Stimulated activated naive CD8-positive, alpha-beta T cell treated with anti-CD3 and anti-CD28 coated beads, Interleukin-15, amount 100 ng/mL, for 72 hours (primary cell): ENCODE results near the gene YWHAE.
A peak's percentile ranks its signal among the peaks of the same experiment; 100 is the strongest.
"Not testable (repeated sequence)": the region's sequence is repeated elsewhere in the genome, so short reads cannot be mapped to it uniquely, and the experiment has no call there.

Source experiments
- ATAC-seq: fragments of 150-1000 bp; cut with Tn5 transposase; 2 replicates; pipeline ENCODE4 v1.10.0; 2021; ENCODE audit warnings: mild to moderate bottlenecking, moderate library complexity
- DNase-seq, 2 donors: peaks; one replicate each; pipeline ENCODE4 v3.0.0; 2021 to 2022
- H3K27ac Mint-ChIP-seq, 2 donors: one replicate each; pipeline ENCODE4 v1.8.0; 2022; ENCODE audit warnings: mild to moderate bottlenecking in 2 of 2, mixed read lengths in 2 of 2, moderate library complexity in 2 of 2
- H3K27me3 Mint-ChIP-seq: one replicate; pipeline ENCODE4 v1.8.0; 2022; ENCODE audit warnings: mixed read lengths
- H3K4me1 Mint-ChIP-seq: one replicate; pipeline ENCODE4 v1.8.0; 2022; ENCODE audit warnings: mild to moderate bottlenecking, mixed read lengths
- H3K4me3 Mint-ChIP-seq, 2 donors: one replicate each; pipeline ENCODE4 v1.8.0; 2022; ENCODE audit warnings: mild to moderate bottlenecking in 2 of 2, mixed read lengths in 2 of 2, moderate library complexity in 1 of 2
- H3K9me3 Mint-ChIP-seq, 2 donors: one replicate each; pipeline ENCODE4 v1.8.0; 2022; ENCODE audit warnings: mixed read lengths in 2 of 2

Gene YWHAE

DNA sequence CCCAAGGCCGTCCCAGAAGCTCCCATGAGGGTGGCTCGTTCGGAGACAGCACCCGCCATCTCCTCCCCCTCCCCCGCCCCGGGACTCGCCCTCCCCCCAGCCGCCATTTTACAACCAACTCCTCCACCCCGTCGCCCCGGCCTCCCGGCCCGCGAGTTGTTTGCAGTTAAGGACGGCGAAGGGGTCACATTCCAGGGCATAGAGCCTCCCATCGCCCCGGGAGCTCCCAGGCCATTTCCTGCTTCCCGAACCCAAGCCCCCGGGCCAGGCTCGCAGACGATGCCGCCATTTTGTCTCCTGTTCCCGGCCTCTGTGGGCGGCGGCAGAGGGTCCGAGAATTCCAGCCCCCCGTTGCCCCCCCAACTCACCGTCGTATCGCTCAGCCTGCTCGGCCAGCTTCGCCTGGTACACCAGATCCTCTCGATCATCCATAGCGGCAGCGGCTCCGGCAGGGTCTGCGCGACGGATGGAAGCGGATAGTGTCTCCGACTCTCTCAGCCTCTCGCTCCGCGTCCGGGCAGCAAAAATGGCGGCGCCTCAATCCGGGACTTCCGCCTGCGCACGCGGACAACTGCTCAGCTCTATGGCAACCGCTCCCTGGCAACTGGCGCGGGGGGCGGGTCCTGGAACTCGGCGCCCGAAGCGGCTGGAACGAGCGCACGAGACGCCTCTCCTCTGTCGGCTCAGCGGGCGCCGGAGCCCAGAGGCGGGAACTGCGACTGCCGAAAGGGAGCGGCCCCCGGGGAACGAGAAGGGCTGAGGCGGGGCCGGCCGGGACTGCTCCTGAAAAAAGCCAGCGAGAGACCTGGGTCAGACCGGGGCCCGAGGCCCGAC, at the start of gene YWHAE:
Gene YWHAE, minus strand, starts transcription at position 544 of the 834 bp plus-strand sequence. Its CDS starts 112 bp downstream, at position 432.
- peak; percentile 93 to 97 for DNase-seq
- peak within 1 kb of the TSS; percentile 97 to 98 for H3K4me3 Mint-ChIP-seq
- ATAC-seq: peak; percentile 97
- H3K4me1 Mint-ChIP-seq: peaks cover 47% of the 10 kb centered on the region
- H3K27ac Mint-ChIP-seq: peak within 1 kb of the TSS; percentile 99 to 100
- H3K27me3 Mint-ChIP-seq: no peaks in the 10 kb centered on the region
- H3K9me3 Mint-ChIP-seq: no peaks in the 10 kb centered on the region

DNA sequence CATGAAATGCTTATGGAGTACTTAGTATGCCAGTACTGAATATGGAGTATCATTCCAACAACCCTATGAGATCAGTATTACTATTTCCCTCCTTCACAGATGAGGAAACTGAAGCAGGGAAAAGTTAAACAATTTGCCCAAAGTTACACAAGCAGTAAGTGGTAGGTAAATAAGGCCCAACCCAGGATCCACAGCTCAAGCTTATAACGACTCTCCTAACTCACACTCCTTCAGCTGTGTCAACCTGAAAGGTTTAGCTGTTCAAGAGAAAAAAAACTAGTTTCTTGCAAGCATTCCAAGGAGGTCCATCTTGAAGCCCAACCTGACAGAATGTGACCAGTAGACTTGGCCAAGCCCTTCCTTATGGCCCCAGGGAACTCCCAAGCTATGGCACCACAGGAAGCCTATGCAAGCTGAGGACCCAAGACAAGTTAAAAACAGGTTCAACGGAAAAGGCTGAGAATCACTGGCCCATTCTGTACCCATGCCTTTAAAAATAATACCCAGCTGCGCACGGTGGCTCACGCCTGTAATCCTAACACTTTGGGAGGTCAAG, 49.5 kb upstream of the YWHAE start:
- peaks cover 55% of the 10 kb centered on the region for H3K4me1 Mint-ChIP-seq
- DNase-seq (no peak), ATAC-seq (no peak)
- no peak overlapping the region for H3K27ac Mint-ChIP-seq
- H3K27me3 Mint-ChIP-seq: no peaks in the 10 kb centered on the region
- H3K4me3 Mint-ChIP-seq: no peak overlapping the region
- H3K9me3 Mint-ChIP-seq: no peaks in the 10 kb centered on the region

DNA sequence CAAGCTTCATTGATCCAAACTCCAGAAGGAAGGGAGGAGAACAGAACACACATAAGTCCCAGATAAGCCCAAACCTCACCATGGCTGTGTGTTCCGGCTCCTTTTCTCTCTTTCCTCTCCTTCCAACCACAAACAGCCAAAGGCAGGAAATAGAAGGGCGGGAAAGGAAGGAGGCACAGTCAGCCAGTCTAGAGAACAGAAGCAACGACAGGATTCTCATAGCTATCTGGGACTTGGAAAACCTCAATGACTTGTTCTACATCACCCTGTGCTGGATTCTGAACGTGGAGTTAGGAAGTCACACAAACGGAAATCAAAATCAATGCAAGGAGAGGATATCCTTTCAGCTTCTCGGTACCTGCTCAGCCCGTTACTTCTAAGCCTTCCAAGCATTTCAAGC, 47.0 kb upstream of the YWHAE start:
- peak overlapping the region in 1 of 2 donors; percentile 54 for H3K27ac Mint-ChIP-seq
- DNase-seq (no peak), ATAC-seq (no peak)
- no peak overlapping the region for H3K4me3 Mint-ChIP-seq
- H3K4me1 Mint-ChIP-seq: peaks cover 30% of the 10 kb centered on the region
- H3K9me3 Mint-ChIP-seq: no peaks in the 10 kb centered on the region
- no peaks in the 10 kb centered on the region for H3K27me3 Mint-ChIP-seq

GRCh38 chr17:1446201-1446600, 46.2 kb upstream of the YWHAE start:
- Mint-ChIP-seq H3K4me3 (no peak overlapping the region), H3K27ac (no peak overlapping the region), H3K9me3 (no peaks in the 10 kb centered on the region), H3K4me1 (peaks cover 30% of the 10 kb centered on the region), H3K27me3 (no peaks in the 10 kb centered on the region)
- DNase-seq (no peak), ATAC-seq (no peak)

DNA sequence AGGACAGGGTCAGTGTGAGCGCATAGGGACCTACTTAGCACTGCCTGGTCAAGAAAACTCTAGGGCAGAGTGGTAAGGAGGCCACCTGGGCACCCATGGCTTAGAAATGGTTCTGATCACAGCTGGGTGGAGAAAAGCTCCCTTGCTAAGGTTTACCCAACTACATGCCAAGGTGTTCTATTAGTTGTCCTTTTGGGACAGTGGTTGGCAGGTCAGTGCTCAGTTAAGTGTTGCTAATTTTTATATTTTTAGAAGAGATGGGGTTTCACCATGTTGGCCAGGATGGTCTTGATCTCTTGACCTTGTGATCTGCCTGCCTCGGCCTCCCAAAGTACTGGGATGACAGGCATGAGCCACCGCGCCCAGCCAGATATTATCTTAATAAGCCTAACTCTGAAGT, 45.7 kb upstream of the YWHAE start:
- H3K4me1 Mint-ChIP-seq: peaks cover 30% of the 10 kb centered on the region
- not testable (repeated sequence) for H3K27me3 Mint-ChIP-seq, H3K9me3 Mint-ChIP-seq, ATAC-seq, H3K4me3 Mint-ChIP-seq, DNase-seq
- H3K27ac Mint-ChIP-seq: peak overlapping the region in 1 of 2 donors; percentile 34

- not testable (repeated sequence) for H3K27me3 Mint-ChIP-seq, H3K4me3 Mint-ChIP-seq, H3K9me3 Mint-ChIP-seq, DNase-seq, H3K27ac Mint-ChIP-seq, ATAC-seq
- peaks cover 20% of the 10 kb centered on the region for H3K4me1 Mint-ChIP-seq
Measured at GRCh38 chr17:1442721-1443120, 42.7 kb upstream of the YWHAE start.

DNA sequence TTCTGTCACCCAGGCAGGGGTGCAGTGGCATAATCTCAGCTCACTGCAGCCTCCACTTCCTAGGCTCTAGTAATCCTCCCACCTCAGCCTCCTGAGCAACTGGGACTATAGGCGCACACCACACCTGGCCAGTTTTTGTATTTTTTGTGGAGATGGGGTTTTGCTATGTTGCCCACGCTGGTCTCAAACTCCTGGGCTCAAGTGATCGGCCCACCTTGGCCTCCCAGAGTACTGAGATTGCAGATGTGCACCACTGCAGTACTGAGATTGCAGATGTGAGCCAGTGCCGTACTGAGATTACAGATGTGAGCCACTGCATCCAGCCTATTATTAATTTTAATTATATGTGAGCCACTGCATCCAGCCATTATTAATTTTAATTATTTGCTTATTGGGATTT, 42.2 kb upstream of the YWHAE start:
- H3K27me3 Mint-ChIP-seq: no peaks in the 10 kb centered on the region
- DNase-seq (no peak), ATAC-seq (no peak)
- H3K4me1 Mint-ChIP-seq: peaks cover 15% of the 10 kb centered on the region
- no peak overlapping the region for H3K27ac Mint-ChIP-seq
- no peak overlapping the region for H3K4me3 Mint-ChIP-seq
- H3K9me3 Mint-ChIP-seq: no peaks in the 10 kb centered on the region

DNA sequence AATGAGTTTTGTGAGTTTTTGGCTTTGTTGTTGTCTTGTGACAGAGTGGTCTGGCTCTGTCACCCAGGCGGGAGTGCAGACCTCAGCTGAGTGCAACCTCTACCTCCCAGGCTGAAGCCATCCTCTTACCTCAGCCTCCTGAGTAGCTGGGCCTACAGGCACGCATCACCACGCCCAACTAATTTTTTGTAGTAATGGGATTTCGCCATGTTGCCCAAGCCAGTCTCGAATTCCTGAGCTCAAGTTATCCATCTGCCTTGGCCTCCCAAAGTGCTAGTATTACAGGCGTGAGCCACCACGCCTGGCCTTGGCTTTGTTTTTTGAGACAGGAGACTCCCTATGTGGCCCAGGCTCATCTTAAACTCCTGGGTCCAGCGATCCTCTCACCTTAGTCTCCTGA, 40.9 kb upstream of the YWHAE start:
- no peak for DNase-seq
- H3K27ac Mint-ChIP-seq: no peak overlapping the region
- H3K27me3 Mint-ChIP-seq: no peaks in the 10 kb centered on the region
- H3K4me1 Mint-ChIP-seq: peaks cover 16% of the 10 kb centered on the region
- no peaks in the 10 kb centered on the region for H3K9me3 Mint-ChIP-seq
- no peak overlapping the region for H3K4me3 Mint-ChIP-seq
- ATAC-seq: no peak

- Mint-ChIP-seq H3K9me3 (no peaks in the 10 kb centered on the region), H3K27me3 (no peaks in the 10 kb centered on the region), H3K4me3 (no peak overlapping the region), H3K4me1 (peaks cover 15% of the 10 kb centered on the region), H3K27ac (peak overlapping the region in 1 of 2 donors; percentile 19)
- DNase-seq (no peak), ATAC-seq (no peak)
Measured at GRCh38 chr17:1438593-1439083, 38.6 kb upstream of the YWHAE start.

GRCh38 chr17:1435326-1435725, 35.3 kb upstream of the YWHAE start:
- H3K4me3 Mint-ChIP-seq: no peak overlapping the region
- H3K9me3 Mint-ChIP-seq: no peaks in the 10 kb centered on the region
- peak overlapping the region; percentile 71 to 90 for H3K27ac Mint-ChIP-seq
- DNase-seq: no peak
- no peaks in the 10 kb centered on the region for H3K27me3 Mint-ChIP-seq
- H3K4me1 Mint-ChIP-seq: peaks cover 15% of the 10 kb centered on the region
- no peak for ATAC-seq

DNA sequence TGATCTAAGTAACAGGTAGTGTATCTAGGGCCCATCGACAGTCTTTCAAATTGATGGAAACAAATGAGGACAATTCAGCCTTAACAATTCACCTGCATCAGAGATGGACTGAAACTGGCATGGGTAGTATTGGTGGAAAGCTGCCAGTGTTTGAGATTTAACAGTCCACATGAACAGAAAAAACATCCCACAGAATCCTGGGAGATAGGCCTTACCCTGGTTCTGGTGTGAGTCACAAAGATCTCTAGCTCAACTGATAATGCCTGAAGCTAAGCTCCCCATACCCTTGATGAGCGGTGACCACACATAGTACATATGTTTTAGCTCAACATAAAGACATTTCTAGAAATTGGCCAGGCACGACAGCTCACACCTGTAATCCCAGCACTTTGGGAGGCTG, 34.1 kb upstream of the YWHAE start:
- no peaks in the 10 kb centered on the region for H3K27me3 Mint-ChIP-seq
- no peak overlapping the region for H3K27ac Mint-ChIP-seq
- H3K4me1 Mint-ChIP-seq: peaks cover 9% of the 10 kb centered on the region
- H3K4me3 Mint-ChIP-seq: no peak overlapping the region
- no peaks in the 10 kb centered on the region for H3K9me3 Mint-ChIP-seq
- ATAC-seq (no peak), DNase-seq (no peak)

GRCh38 chr17:1431631-1432104, 31.6 kb upstream of the YWHAE start:
- no peaks in the 10 kb centered on the region for H3K9me3 Mint-ChIP-seq
- ATAC-seq: peak; percentile 39

GRCh38 chr17:1423456-1424135, 23.6 kb upstream of the YWHAE start:
- peak overlapping the region in 1 of 2 donors; percentile 89 for H3K27ac Mint-ChIP-seq
- peaks cover 28% of the 10 kb centered on the region for H3K4me1 Mint-ChIP-seq
- H3K4me3 Mint-ChIP-seq: no peak overlapping the region
- H3K27me3 Mint-ChIP-seq: no peaks in the 10 kb centered on the region
- ATAC-seq (no peak), DNase-seq (no peak)
- no peaks in the 10 kb centered on the region for H3K9me3 Mint-ChIP-seq

More at GRCh38 chr17:1431631-1432104, 31.6 kb upstream of the YWHAE start:
- Mint-ChIP-seq H3K4me1 (peaks cover 5% of the 10 kb centered on the region), H3K27ac (no peak overlapping the region), H3K27me3 (no peaks in the 10 kb centered on the region), H3K4me3 (no peak overlapping the region)
- DNase-seq: no peak

GRCh38 chr17:1422885-1423284, 22.9 kb upstream of the YWHAE start:
- DNase-seq: no peak
- Mint-ChIP-seq H3K9me3 (no peaks in the 10 kb centered on the region), H3K27me3 (no peaks in the 10 kb centered on the region), H3K27ac (peak overlapping the region in 1 of 2 donors; percentile 89), H3K4me3 (no peak overlapping the region), H3K4me1 (peaks cover 28% of the 10 kb centered on the region)
- no peak for ATAC-seq

DNA sequence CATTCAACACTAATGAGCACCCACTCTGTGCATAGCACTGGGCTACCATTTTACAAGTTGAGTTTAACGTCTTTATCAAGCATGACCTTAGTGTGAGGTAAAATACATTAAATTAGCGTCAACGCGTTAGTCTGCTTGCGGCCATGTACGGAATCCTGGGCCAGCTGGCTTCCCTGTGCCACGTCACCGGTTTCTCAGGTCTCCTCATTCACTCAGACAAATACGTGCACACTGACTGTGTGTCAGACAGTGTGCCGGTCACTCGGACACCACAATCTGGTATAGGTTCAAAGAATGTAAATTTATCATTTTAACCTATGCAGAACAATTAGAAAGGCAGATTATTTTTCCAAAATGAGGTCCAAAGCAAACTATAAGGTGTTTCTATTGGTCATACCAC, 21.4 kb upstream of the YWHAE start:
- no peak overlapping the region for H3K4me3 Mint-ChIP-seq
- no peaks in the 10 kb centered on the region for H3K9me3 Mint-ChIP-seq
- no peak overlapping the region for H3K27ac Mint-ChIP-seq
- peaks cover 28% of the 10 kb centered on the region for H3K4me1 Mint-ChIP-seq
- ATAC-seq (no peak), DNase-seq (no peak)
- H3K27me3 Mint-ChIP-seq: no peaks in the 10 kb centered on the region

GRCh38 chr17:1420981-1421380, 21.0 kb upstream of the YWHAE start:
- no peaks in the 10 kb centered on the region for H3K27me3 Mint-ChIP-seq
- no peak overlapping the region for H3K4me3 Mint-ChIP-seq
- ATAC-seq (no peak), DNase-seq (no peak)
- H3K4me1 Mint-ChIP-seq: peaks cover 26% of the 10 kb centered on the region
- H3K9me3 Mint-ChIP-seq: no peaks in the 10 kb centered on the region
- no peak overlapping the region for H3K27ac Mint-ChIP-seq
